ENCODE measurements around the gene CD164L2.

GRCh38 chr1:27403931-27404330, 20.8 kb upstream of the CD164L2 start:
- TF ChIP-seq POLR2AphosphoS5 (IDR thresholded peaks at IDR 0.05) = no peak
- TF ChIP-seq, protein P1, sequence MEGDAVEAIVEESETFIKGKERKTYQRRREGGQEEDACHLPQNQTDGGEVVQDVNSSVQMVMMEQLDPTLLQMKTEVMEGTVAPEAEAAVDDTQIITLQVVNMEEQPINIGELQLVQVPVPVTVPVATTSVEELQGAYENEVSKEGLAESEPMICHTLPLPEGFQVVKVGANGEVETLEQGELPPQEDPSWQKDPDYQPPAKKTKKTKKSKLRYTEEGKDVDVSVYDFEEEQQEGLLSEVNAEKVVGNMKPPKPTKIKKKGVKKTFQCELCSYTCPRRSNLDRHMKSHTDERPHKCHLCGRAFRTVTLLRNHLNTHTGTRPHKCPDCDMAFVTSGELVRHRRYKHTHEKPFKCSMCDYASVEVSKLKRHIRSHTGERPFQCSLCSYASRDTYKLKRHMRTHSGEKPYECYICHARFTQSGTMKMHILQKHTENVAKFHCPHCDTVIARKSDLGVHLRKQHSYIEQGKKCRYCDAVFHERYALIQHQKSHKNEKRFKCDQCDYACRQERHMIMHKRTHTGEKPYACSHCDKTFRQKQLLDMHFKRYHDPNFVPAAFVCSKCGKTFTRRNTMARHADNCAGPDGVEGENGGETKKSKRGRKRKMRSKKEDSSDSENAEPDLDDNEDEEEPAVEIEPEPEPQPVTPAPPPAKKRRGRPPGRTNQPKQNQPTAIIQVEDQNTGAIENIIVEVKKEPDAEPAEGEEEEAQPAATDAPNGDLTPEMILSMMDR (IDR thresholded peaks at IDR 0.05) = no peak
- TF ChIP-seq POLR2A (IDR thresholded peaks at IDR 0.05) = no peak

All from gastroesophageal sphincter (tissue), 3 donors.